Measurements from ENCODE around the gene SMIM21. TPM values are rescaled to one million over a fixed set of nuclear protein-coding genes. Genes with fewer than 3 reads are reported as not detected.

SMIM21 gene
- total and polyA plus RNA-seq, 2 of the 8 experiments (the other 6 are each of a cell fraction or from before 2014, with no cell fraction given): not detected

GRCh38 chr18:75472396-75472795 is 44.9 kb upstream of the SMIM21 start:
- no peak overlapping the region for H3K4me3 ChIP-seq (ENCODE audit: extremely low read depth in 1 of 4, insufficient read depth in 2 of 4, low read depth in 3 of 4, low read length in 4 of 4)
- no peak overlapping the region for H3K27ac ChIP-seq (ENCODE audit: low read depth, low read length)
- H2BK20ac ChIP-seq (ENCODE audit: low read length): no peak overlapping the region
- no peak overlapping the region for H2BK12ac ChIP-seq (ENCODE audit: low read depth, low read length)
- H2BK15ac ChIP-seq (ENCODE audit: low read length): no peak overlapping the region
- no peak overlapping the region for H3K9ac ChIP-seq (replicated peaks in 1 of 4; ENCODE audit: extremely low read depth in 1 of 4, low read depth in 3 of 4, low read length in 3 of 4)
- WGBS, 2 experiments (ENCODE audit: extremely low coverage in 1 of 2, insufficient coverage in 1 of 2, insufficient read length in 1 of 2, insufficient replicate concordance in 2 of 2, low coverage in 1 of 2, low lambda C conversion rate in 2 of 2, missing lambda C conversion rate in 1 of 2): 94% methylated on average over 7 of the region's 7 CpGs; no CpG with 5 or more reads in 1 of the 2 experiments
- FAIRE-seq (no peak), DNase-seq (ENCODE audit: low read depth in 1 of 2, low spot score in 2 of 2) (no peak)
- H4K5ac ChIP-seq (ENCODE audit: insufficient read length, low read depth, low read length): no peak overlapping the region
- no peak overlapping the region for H3K4me2 ChIP-seq (ENCODE audit: insufficient read depth in 1 of 2, low read depth in 2 of 2, low read length in 2 of 2)
- H3K56ac ChIP-seq (replicated peaks; ENCODE audit: insufficient read length, low read depth, low read length): no peak overlapping the region
- no peak overlapping the region for H2BK5ac ChIP-seq (ENCODE audit: low read depth, low read length)
- peaks cover 0 to 2% (median 0%) of the 10 kb centered on the region in 4 experiments; a peak in 2 of 7 replicates for H3K4me1 ChIP-seq (replicated peaks in 1 of 4; ENCODE audit: control insufficient read depth in 3 of 4, insufficient read depth in 4 of 4, low read length in 3 of 4)
- H3K27me3 ChIP-seq (replicated peaks in 1 of 4; ENCODE audit: control insufficient read depth in 3 of 4, extremely low read depth in 1 of 4, insufficient read depth in 3 of 4, low read length in 3 of 4): no peaks in the 10 kb centered on the region
- POLR2A ChIA-PET (ENCODE audit: partially characterized antibody): no interaction called here
- CTCF ChIA-PET (ENCODE audit: partially characterized antibody): no interaction called here
- TF ChIP-seq FOSL1 (IDR thresholded peaks at IDR 0.05; ENCODE audit: insufficient read depth, low read depth, low read length): no peak
- H3K36me3 ChIP-seq (ENCODE audit: control insufficient read depth in 2 of 4, insufficient read depth in 4 of 4, low read length in 3 of 4): no peaks in the 10 kb centered on the region
- no peak overlapping the region for H3K14ac ChIP-seq (ENCODE audit: insufficient read length)
- no peak overlapping the region for H2AK5ac ChIP-seq (ENCODE audit: low read depth, low read length)
- no peaks in the 10 kb centered on the region for H4K20me1 ChIP-seq (replicated peaks in 1 of 2; ENCODE audit: control insufficient read depth in 1 of 2, insufficient read depth in 2 of 2, low read length in 2 of 2)
- H3K23ac ChIP-seq (ENCODE audit: insufficient read length): no peak overlapping the region
- H3K79me2 ChIP-seq (ENCODE audit: control insufficient read depth in 1 of 2, insufficient read depth in 2 of 2, low read length in 2 of 2): no peaks in the 10 kb centered on the region
- no peak overlapping the region for H4K91ac ChIP-seq (replicated peaks; ENCODE audit: insufficient read length, low read length)
- 0 out of 2 replicates have a peak, but pooled peaks cover 1% of the 10 kb centered on the region for H3K23me2 ChIP-seq (ENCODE audit: low read depth, low read length)
- H3K9me3 ChIP-seq (ENCODE audit: insufficient read depth in 2 of 2, low read depth in 1 of 2, low read length in 1 of 2): no peaks in the 10 kb centered on the region
- no peak overlapping the region for H3K4ac ChIP-seq (replicated peaks; ENCODE audit: insufficient read length, low read depth, low read length)
- H2BK120ac ChIP-seq (replicated peaks; ENCODE audit: low read depth, low read length): no peak overlapping the region
- no peak overlapping the region for H4K8ac ChIP-seq (ENCODE audit: extremely low read depth, insufficient read depth, low read length)
- H2AFZ ChIP-seq (ENCODE audit: low read length): no peak overlapping the region
- H3K18ac ChIP-seq (ENCODE audit: extremely low read depth, low read length): no peak overlapping the region
- H3K79me1 ChIP-seq (ENCODE audit: low read depth, low read length): no peaks in the 10 kb centered on the region
